Activated CD4-positive, alpha-beta T cell treated with anti-CD3 and anti-CD28 coated beads, Interleukin-2, amount 10 ng/mL, durations not matched to agents 7 days and 5 days (primary cell): Measurements from ENCODE around the gene DDX11. TPM values are rescaled to one million over a fixed set of nuclear protein-coding genes. Genes with fewer than 3 reads are reported as not detected.
"Not testable (repeated sequence)": the region's sequence is repeated elsewhere in the genome, so short reads cannot be mapped to it uniquely, and the experiment has no call there.

Experiments
- CTCF ChIA-PET: fragments of 350-600 bp; sonication (Branson Sonifier 250); formaldehyde crosslinking; loops from one replicate; lab custom pipeline; 2021; ENCODE audit warnings: antibody characterized with exemption; lab: Charles Lee
- POLR2A ChIA-PET: fragments of 350-600 bp; sonication (Branson Sonifier 250); formaldehyde crosslinking; loops from one replicate; lab custom pipeline; 2021; ENCODE audit warnings: antibody characterized with exemption; lab: Charles Lee
- DNase-seq: peaks from one replicate; pipeline ENCODE4 v3.0.0-alpha.2; 2020
- H3K27ac Mint-ChIP-seq: one replicate; pipeline ENCODE4 v1.8.0; 2021; ENCODE audit warnings: mild to moderate bottlenecking, moderate library complexity, mixed read lengths
- H3K27me3 Mint-ChIP-seq: one replicate; pipeline ENCODE4 v1.8.0; 2021; ENCODE audit warnings: mixed read lengths
- H3K36me3 Mint-ChIP-seq: one replicate; pipeline ENCODE4 v1.8.0; 2021; ENCODE audit warnings: low read depth, mixed read lengths
- H3K4me1 Mint-ChIP-seq: one replicate; pipeline ENCODE4 v1.8.0; 2021; ENCODE audit warnings: mixed read lengths
- H3K4me3 Mint-ChIP-seq: one replicate; pipeline ENCODE4 v1.8.0; 2021; ENCODE audit warnings: mild to moderate bottlenecking, moderate library complexity, mixed read lengths
- H3K9me3 Mint-ChIP-seq: one replicate; pipeline ENCODE4 v1.8.0; 2021; ENCODE audit warnings: mixed read lengths
- total RNA-seq, 2 experiments: library from RNA; stranded (reverse); gene quantifications; one replicate each; pipeline ENCODE4 v1.2.3, GENCODE V29; 2021

DDX11 gene
- total RNA-seq, 2 experiments from 2014 or later: 143 to 181 TPM

DNA sequence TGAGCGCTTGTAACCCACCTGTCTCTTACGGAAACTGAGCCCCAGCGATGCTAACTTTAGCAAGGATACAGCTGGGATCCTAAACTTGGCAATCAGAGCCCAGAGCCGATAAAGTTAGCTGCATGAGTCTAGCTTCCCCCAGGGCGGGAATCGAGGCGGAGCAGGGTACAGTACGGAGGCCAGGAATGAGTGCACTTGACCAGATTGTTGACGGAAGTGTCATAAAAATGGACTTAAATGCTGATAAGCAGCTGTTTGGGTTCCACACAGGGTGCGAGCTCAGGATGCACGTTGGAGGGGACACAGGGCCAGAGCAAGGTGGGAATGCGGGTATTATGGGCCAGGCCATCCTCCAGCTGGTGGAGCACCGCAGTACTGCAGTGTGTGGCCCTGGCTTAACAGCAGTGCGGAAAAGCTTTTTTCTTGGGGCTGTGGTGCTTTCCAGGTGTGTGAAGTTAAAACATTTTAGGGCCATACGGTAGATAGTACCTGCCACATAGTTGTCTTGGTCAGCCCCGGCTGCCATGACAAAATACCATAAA lies 744 bp downstream of the DDX11 start:
- H3K27me3 Mint-ChIP-seq, H3K9me3 Mint-ChIP-seq, POLR2A ChIA-PET: not testable (repeated sequence)
- H3K36me3 Mint-ChIP-seq: peaks cover 25% of the 10 kb centered on the region
- peak; percentile 35 for DNase-seq
- peak overlapping the region; percentile 97 for H3K27ac Mint-ChIP-seq
- peak overlapping the region; percentile 92 for H3K4me3 Mint-ChIP-seq
- CTCF ChIA-PET: interaction anchor here (0.9 kb wide), 1 partner anchor 22 kb away, joined by 3 read pairs; no protein-coding TSS in a partner anchor
- peaks cover 41% of the 10 kb centered on the region for H3K4me1 Mint-ChIP-seq

DNA sequence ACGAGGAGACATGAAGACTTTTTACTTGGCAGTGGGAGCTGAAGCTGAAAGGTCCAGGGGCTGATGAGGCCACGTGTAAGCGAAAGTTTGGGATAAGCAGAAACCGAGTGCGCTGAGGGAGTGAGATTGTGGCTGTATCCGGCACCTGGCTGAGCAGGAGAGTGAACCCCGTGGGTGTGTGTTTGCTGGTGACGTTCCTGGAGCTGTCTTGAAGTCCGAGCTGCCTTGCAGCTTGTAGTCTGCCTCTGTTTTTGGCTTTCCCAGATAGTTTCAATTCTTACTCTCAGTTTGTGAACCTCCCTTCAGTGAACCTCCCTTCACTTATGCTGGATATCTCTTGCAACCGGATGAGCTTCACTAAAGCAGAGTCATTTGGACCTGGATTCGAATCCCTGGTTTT lies 2.5 kb downstream of the DDX11 start:
- H3K36me3 Mint-ChIP-seq: peaks cover 28% of the 10 kb centered on the region
- H3K4me3 Mint-ChIP-seq, H3K9me3 Mint-ChIP-seq, CTCF ChIA-PET, H3K27me3 Mint-ChIP-seq, POLR2A ChIA-PET, DNase-seq: not testable (repeated sequence)
- H3K27ac Mint-ChIP-seq: peak overlapping the region; percentile 19
- peaks cover 54% of the 10 kb centered on the region for H3K4me1 Mint-ChIP-seq

DNA sequence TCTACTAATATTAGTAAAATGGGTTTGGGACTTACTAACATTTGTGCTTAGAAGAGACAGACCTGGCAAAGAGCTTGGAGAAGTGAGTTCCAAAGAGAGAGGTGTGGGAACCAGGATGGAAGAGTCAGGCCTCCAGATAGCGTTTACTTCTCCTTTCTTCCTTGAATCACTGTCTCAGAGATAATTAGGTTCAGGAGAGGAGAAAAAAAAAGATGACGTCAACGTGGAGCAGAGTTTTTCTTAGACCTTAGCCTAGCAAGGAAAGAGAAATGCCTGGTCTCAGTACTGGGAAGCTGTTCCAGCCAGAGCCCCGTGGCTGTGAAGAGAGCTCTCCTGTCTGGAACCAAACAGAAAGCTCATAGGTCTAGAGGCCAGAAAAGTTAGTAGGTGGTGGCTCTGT lies 3.4 kb downstream of the DDX11 start:
- H3K27me3 Mint-ChIP-seq, POLR2A ChIA-PET, H3K9me3 Mint-ChIP-seq, DNase-seq, H3K27ac Mint-ChIP-seq, CTCF ChIA-PET, H3K4me3 Mint-ChIP-seq: not testable (repeated sequence)
- peaks cover 50% of the 10 kb centered on the region for H3K4me1 Mint-ChIP-seq
- H3K36me3 Mint-ChIP-seq: peaks cover 28% of the 10 kb centered on the region

DNA sequence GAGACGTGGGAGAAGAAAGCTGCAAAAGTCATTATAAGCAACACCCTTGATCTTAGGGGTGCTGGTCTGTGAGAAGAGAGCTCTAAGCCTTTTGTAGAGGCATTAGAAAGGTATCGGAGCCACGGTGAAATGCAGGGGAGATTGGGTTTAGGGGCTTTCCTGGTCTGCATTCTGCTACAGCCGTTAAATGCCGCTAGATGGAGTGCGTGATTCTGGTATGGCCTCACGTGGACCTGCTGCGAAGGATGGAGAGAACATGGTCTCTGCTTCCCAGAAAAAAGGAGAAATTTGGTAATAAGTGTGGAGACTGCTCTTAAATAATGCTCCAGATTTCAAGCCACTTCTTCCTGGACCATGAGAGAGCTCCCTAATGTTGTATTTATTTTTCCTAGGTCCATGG lies 4.3 kb downstream of the DDX11 start:
- H3K9me3 Mint-ChIP-seq, H3K27ac Mint-ChIP-seq, POLR2A ChIA-PET, H3K27me3 Mint-ChIP-seq, DNase-seq, CTCF ChIA-PET, H3K4me3 Mint-ChIP-seq: not testable (repeated sequence)
- H3K36me3 Mint-ChIP-seq: peaks cover 28% of the 10 kb centered on the region
- peaks cover 43% of the 10 kb centered on the region for H3K4me1 Mint-ChIP-seq

DNA sequence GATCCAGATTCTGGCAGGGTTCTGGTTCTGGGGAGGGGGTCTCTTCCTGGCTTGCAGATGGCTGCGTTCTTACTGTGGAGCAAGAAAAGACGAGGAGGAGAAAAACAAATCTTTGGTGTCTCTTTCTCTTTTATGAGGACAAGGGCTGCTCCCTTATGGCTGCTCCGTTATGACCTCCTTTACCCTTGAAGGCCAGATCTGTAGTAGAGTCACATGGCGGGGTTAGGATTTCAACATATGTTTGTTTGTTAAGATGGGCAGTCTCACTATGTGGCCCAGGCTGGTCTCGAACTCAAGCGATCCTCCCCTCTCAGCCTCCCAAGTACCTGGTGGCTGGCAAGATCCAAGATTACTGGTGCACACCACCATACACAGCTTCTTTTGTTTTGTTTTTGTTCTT lies 5.8 kb downstream of the DDX11 start:
- CTCF ChIA-PET, DNase-seq: not testable (repeated sequence)

DNA sequence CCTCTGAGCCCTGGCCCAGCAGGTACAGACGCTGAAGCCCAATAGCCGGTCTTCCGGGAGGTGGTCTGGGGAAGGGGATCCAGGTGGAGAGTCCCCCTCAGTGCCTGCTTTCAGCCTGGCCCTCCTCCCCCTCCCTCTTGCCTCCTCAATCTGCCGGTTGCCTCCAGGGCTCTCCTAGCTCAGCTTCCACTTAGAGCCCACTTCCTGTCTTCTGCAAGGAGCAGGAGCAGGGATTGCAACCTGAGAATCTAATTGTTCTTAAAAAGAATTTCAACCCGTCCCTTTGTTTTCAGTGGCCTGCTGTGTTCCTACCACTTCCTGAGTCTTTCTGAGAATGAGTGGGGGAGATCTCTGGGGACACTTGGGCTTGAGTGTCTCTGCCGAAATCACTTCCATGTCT lies 6.6 kb downstream of the DDX11 start:
- H3K27me3 Mint-ChIP-seq, POLR2A ChIA-PET, H3K9me3 Mint-ChIP-seq, DNase-seq, CTCF ChIA-PET: not testable (repeated sequence)
- peak overlapping the region; percentile 45 for H3K4me3 Mint-ChIP-seq
- peak overlapping the region; percentile 86 for H3K27ac Mint-ChIP-seq
- H3K36me3 Mint-ChIP-seq: peaks cover 37% of the 10 kb centered on the region
- H3K4me1 Mint-ChIP-seq: peaks cover 37% of the 10 kb centered on the region

More for the DNA sequence above, 5.8 kb downstream of the DDX11 start:
- POLR2A ChIA-PET, H3K27me3 Mint-ChIP-seq, H3K9me3 Mint-ChIP-seq, H3K4me3 Mint-ChIP-seq, H3K27ac Mint-ChIP-seq: not testable (repeated sequence)
- Mint-ChIP-seq H3K4me1 (peaks cover 40% of the 10 kb centered on the region), H3K36me3 (peaks cover 34% of the 10 kb centered on the region)

DNA sequence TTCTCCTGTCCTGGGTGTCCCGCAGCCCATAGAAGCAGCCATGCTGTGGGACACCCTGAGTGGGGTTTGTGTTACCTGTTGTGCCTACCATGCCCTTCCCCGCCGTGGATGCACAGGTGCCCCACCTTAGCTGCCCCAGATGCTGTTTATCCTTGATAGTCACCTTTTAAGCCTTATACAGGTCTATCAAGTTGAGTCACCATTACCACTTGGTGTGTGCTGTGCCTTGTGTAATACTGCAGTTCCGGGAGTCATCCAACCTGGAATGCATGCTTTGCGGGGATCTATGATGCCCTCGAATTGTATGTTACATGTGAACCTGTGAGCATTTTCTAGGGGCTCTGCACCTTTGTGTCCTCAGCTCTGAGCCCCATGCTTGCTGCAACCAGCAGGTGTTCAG lies 7.6 kb downstream of the DDX11 start:
- H3K27ac Mint-ChIP-seq, H3K9me3 Mint-ChIP-seq, DNase-seq, CTCF ChIA-PET, H3K27me3 Mint-ChIP-seq, H3K4me3 Mint-ChIP-seq, POLR2A ChIA-PET: not testable (repeated sequence)
- H3K4me1 Mint-ChIP-seq: peaks cover 30% of the 10 kb centered on the region
- H3K36me3 Mint-ChIP-seq: peaks cover 34% of the 10 kb centered on the region

DNA sequence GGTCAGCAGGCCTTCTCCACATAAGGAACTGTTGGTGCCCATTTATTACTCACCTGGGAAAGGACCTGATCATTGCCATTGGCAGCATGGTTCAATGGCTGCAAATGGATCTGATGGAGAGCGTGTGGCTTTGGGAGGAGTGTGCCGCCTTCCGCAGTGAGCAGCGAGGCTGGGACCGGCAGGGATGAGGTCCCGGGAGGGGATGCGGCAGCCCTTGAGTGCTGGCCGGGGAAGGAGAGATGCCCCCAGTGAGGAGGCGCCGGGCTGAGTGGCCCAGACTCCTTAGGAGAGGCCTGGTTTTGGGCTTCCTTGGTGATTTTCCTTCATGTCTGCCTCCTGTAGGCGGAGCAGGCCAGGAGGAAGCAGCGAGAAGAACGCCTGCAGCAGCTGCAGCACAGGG lies 10.6 kb downstream of the DDX11 start:
- H3K27me3 Mint-ChIP-seq, H3K9me3 Mint-ChIP-seq, H3K27ac Mint-ChIP-seq, POLR2A ChIA-PET, CTCF ChIA-PET, H3K4me3 Mint-ChIP-seq, DNase-seq: not testable (repeated sequence)
- peaks cover 17% of the 10 kb centered on the region for H3K36me3 Mint-ChIP-seq
- H3K4me1 Mint-ChIP-seq: peaks cover 13% of the 10 kb centered on the region

DNA sequence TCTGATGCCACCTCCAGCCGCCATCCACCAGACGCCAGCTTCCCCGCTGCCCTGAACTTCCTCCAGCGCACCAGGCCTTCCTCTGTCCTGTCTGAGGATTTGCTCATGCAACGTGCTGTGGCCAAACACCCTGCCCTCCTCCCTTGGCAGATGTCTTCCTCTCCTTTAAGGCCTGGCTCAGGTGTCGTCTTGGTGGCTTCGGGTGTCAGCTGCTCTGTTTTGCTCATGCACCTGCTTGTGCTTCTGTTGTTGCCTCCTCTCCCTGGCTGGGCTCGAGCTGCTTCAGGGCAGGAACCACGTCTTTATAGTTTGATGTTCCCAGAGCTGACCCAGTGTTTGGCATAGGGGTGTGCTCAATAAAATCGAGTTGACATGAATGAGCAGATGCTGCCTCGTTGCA lies 12.4 kb downstream of the DDX11 start:
- H3K4me3 Mint-ChIP-seq, H3K9me3 Mint-ChIP-seq, DNase-seq, CTCF ChIA-PET, H3K27ac Mint-ChIP-seq, POLR2A ChIA-PET, H3K4me1 Mint-ChIP-seq, H3K27me3 Mint-ChIP-seq: not testable (repeated sequence)
- H3K36me3 Mint-ChIP-seq: peaks cover 14% of the 10 kb centered on the region

DNA sequence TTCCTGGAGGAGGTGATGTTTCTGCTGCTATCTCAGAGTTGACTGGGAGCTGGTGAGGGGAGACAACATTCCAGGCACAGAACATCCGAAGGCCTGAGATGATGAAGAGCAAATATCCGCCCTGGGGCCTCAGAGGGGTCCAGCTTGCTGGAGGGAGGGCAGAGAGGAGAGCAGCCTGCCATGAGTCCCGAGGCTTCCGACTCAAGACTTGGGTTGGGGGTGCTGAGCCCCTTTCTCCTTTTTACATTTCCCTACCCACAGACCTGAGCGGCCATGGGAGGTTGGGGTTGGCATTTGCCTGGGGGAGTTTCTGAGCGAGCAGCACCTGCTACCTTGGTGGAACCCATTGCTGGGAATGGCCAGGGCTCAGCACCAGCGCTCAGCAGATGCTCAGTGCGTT lies 13.8 kb downstream of the DDX11 start:
- H3K27ac Mint-ChIP-seq, H3K27me3 Mint-ChIP-seq, CTCF ChIA-PET, DNase-seq, H3K4me3 Mint-ChIP-seq, H3K4me1 Mint-ChIP-seq, H3K9me3 Mint-ChIP-seq, POLR2A ChIA-PET: not testable (repeated sequence)
- peaks cover 14% of the 10 kb centered on the region for H3K36me3 Mint-ChIP-seq

DNA sequence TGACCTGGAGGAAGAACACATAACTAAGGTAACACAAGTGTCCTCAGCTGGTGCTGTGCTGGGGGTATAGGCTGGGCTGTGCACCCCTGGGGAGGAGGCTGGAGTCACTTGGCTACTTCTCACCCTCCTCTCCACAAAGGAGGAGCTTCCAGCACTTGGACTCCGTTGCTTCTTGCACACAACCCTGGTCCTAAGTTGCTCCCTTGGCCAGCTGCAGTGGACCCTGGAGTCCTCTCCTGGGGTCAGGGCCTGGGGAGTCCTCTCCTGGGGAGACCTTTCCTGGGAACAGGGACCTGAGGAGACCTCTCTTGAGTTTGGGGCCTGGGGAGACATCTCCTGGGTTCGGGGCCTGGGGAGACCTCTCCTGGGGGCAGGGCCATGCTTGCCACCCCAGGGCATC lies 14.3 kb downstream of the DDX11 start:
- H3K4me1 Mint-ChIP-seq, DNase-seq, CTCF ChIA-PET, H3K27ac Mint-ChIP-seq, H3K27me3 Mint-ChIP-seq, POLR2A ChIA-PET, H3K4me3 Mint-ChIP-seq, H3K9me3 Mint-ChIP-seq: not testable (repeated sequence)
- H3K36me3 Mint-ChIP-seq: peaks cover 17% of the 10 kb centered on the region

DNA sequence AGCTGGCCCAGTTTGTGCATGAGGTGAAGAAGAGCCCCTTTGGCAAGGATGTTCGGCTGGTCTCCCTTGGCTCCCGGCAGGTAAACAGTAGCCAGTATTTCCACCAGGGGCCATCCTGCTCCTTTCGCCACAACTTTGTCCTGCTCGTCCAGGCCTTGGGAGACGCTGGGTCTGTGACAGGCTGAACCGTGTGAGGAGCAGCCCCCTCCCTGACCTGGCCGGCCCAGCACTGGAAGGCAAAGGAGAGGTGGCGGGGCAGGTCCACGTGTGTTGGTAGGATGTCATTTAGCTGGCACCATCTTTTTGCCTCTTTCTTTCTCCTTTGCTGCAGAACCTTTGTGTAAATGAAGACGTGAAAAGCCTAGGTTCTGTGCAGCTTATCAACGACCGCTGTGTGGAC lies 15.4 kb downstream of the DDX11 start:
- H3K9me3 Mint-ChIP-seq: no peaks in the 10 kb centered on the region
- ChIA-PET CTCF (no interaction called here), POLR2A (no interaction called here)
- no peaks in the 10 kb centered on the region for H3K4me1 Mint-ChIP-seq
- H3K27ac Mint-ChIP-seq: no peak overlapping the region
- H3K36me3 Mint-ChIP-seq: peaks cover 13% of the 10 kb centered on the region
- DNase-seq: no peak
- no peak overlapping the region for H3K4me3 Mint-ChIP-seq
- H3K27me3 Mint-ChIP-seq: no peaks in the 10 kb centered on the region

DNA sequence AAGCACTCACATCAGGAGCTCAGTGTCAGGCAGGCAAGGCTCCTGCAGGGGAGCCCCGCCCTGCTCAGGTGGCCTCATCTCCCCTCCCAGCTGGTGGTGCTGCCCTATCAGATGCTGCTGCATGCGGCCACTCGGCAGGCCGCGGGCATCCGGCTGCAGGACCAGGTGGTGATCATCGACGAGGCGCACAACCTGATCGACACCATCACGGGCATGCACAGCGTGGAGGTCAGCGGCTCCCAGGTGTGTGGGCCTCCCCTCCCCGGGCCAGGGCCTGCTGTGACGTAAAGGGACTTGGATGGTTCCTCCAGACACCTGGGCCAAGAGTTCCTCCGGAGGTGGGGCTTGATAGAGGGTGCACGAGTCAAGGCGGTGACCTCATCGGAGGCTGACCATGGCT lies 18.0 kb downstream of the DDX11 start:
- H3K9me3 Mint-ChIP-seq, H3K27ac Mint-ChIP-seq, CTCF ChIA-PET, H3K4me3 Mint-ChIP-seq, POLR2A ChIA-PET, H3K27me3 Mint-ChIP-seq, H3K4me1 Mint-ChIP-seq, DNase-seq: not testable (repeated sequence)
- peaks cover 11% of the 10 kb centered on the region for H3K36me3 Mint-ChIP-seq

DNA sequence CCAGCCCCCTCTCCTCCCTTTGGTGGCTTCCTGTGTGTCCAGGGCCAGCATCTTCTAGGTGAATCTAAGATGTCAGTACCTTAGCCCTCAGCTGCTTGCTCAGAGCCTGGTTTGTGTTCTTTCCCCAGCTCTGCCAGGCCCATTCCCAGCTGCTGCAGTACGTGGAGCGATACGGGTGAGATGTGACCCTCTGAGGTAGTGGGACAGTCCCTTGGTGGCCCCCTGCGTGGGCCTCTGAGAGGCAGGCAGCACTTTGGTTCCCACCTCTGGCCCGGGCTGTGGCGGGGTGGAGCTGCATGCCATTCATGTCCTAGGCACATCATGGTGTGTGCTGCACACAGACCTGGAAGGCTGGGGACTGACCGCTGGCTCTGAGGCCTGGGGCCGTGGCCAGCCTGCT lies 19.1 kb downstream of the DDX11 start:
- H3K27me3 Mint-ChIP-seq, H3K4me1 Mint-ChIP-seq, DNase-seq, H3K4me3 Mint-ChIP-seq, POLR2A ChIA-PET, H3K9me3 Mint-ChIP-seq, CTCF ChIA-PET, H3K27ac Mint-ChIP-seq: not testable (repeated sequence)
- peaks cover 15% of the 10 kb centered on the region for H3K36me3 Mint-ChIP-seq
